ENCODE results near the gene TRNT1.

The TRNT1 gene

GRCh38 chr3:3126477-3127431 is at the start of gene TRNT1:
TSS of gene TRNT1 (plus strand) at chr3:3126940. CDS start at chr3:3129041, 2,101 bp downstream.
- peak; percentile 74 for DNase-seq

DNA sequence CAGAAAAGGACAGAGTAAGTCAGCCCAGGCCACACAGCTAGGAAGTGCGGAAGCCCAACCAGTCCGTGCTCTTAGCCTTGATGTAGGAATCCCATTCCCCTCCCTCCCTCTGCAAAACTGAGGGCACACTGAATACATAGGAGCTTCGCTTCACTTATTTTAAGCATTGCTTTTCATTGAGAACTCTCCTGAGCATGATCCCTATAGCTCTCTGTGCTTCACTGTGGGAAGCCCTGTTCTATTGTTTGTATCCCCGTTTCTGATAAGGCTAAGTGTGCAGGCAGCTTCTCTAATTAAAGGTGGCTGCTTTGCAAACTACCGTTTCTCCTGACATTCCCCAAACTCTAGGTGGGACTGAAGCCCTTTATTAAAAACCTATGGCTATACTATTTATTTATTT is 46.4 kb upstream of the TRNT1 start:
- no peak for DNase-seq

GRCh38 chr3:3081381-3082233 is 45.1 kb upstream of the TRNT1 start:
- DNase-seq, result no peak

DNA sequence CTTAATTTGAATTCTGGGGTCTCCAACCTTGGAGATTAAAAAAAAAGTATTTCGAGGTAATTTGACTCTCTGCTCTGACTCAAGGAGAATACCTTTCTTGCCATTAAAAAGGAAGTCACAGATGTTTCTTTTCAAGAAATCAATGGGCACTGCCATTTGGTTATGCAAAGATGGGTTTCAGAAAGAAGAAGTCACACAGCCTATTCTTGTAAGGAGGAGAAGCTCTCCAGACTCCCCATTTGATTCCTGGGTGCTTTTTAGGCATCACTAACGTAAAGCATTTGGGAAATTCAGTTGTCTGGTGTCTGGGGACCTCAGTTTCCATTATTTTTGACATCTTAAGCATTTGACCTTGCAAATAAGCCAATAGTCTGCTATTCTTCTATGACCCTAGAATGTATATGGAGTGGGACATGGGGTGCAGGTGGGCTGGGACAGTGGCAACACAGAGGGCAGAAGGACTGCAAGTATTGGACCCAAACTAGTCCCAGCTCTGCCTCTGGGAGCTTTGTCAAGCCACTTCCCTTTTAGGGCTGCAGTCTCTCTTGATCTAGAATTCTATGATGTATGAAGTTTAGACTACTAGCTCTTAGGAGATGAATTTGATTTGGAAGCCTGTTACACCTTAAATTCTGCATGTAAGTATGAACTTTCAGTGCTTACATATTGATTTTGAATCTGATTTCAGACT is 44.4 kb upstream of the TRNT1 start:
- DNase-seq, result no peak

DNA sequence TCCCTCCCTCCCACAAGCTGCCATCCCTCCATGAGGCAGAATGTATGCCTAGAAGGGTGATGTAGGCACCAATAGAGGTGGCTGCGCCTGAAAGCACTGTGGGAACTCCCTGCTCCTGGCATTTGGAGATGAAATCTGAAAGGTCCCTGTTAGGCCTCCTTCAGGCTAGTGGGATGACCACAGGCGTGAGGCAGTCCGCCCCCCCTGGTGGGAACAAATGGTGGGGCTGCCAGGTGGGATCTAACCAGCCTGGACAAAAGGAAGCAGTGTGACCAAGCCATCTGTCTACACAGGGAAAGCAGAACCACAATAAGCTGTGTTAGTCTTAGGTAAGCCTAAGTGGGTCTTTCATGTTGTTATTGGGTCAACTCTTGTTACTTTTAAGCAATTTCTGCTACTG is 41.9 kb upstream of the TRNT1 start:
- no peak for DNase-seq

- DNase-seq, result no peak
Measured at GRCh38 chr3:3085782-3086181, 41.0 kb upstream of the TRNT1 start.

GRCh38 chr3:3086239-3086638 is 40.5 kb upstream of the TRNT1 start:
- no peak for DNase-seq

GRCh38 chr3:3087279-3087678 is 39.5 kb upstream of the TRNT1 start:
- no peak for DNase-seq

- DNase-seq, result no peak
Measured at GRCh38 chr3:3087716-3088465, 38.8 kb upstream of the TRNT1 start.

- DNase-seq, result no peak
Measured at GRCh38 chr3:3089017-3089416, 37.7 kb upstream of the TRNT1 start.

DNA sequence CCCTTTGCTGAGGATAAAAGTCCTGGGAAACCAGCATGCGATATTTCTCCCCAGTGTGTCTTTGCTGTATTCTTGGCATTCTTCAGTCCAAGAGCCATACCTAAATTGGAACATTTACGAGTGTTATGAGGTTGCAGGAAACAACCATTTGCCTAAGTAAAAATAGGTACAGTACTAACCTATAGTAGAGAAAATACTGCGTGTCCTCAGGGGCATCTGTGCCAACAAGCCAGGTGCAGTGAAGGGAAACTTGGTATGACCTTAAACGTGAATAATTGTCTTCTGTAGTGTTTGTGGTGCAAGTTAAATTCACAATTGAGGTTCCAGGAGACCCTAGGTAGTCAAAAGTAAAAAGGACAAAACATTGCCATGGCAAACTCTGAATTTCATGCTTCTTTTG is 28.8 kb upstream of the TRNT1 start:
- DNase-seq, result no peak

- no peak for DNase-seq
Measured at GRCh38 chr3:3101660-3102458, 24.9 kb upstream of the TRNT1 start.

- DNase-seq, result no peak
Measured at GRCh38 chr3:3102751-3103150, 24.0 kb upstream of the TRNT1 start.

DNA sequence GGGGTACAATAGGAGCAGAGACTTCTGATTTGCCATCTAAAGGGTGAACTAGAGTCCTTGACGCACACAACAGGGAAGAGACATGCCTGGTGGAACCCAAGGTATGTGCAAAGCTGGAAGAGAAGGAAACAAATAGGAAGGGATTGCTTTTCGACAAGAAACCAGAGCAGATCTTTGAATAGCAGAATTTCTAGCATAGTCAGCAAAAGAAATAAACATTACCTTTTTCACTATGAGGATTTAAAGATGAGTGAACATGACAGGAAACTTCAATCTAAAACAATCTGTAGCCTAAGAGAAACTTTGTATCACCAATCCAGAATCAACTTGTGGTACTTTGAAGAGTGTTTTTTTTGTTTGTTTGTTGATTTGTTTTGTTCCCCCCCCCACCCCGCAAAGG is 21.5 kb upstream of the TRNT1 start:
- DNase-seq, result no peak

DNA sequence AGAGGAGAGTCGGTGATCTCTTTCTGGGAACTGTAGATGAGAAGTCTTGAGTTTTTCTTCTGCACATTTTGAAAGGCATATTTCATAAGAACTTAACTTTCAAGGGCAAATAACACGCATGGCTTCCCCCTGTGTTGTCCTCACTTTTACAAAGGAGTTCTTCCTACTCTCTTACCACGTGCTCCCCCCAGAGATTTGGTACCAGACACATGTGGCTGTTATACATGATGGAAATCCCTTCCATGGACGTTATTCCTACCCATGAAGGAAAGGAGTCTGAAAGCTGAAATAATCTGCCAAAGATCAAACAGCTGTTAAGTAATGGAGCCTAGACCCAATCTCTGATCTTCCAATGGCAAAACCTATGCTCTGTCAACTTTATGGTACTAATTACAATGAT is 20.9 kb upstream of the TRNT1 start:
- DNase-seq, result no peak

DNA sequence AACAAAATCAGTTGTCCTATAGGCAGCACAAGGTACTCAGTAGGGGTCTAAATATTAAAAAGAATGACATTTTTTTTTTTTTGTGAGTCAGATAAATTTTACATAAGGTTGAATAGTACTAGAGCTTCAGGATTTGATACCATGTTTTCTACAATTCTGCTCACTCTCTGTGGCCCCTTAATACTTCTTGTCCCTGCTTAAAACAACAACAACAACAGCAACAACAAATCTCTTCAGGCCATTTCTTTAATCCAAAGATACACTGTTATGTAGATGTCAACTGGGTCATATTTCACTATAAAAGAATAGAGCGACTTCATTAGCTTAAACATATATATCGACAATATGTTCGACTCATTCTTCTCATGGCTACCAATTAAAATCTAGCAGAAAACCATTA is 19.6 kb upstream of the TRNT1 start:
- no peak for DNase-seq

DNA sequence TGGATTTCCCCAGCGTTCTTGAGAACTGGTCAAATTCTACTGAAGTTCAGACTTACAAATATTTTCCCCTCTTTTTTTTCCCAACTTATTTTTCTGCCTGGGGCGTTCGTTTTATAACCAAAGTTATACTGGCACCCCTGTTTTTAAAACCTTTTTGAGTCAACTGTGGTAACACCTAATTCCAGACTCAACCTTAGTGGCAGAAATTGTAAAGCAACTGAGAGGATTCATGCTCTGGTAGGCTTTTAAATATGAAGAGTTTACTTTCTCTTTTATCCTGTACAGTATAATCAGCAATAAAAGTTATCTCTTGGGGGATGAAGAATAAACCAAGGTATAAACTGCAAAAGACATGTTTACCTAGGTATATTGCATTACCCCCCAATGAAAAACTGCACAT is 18.9 kb upstream of the TRNT1 start:
- no peak for DNase-seq

- no peak for DNase-seq
Measured at GRCh38 chr3:3109407-3110298, 17.1 kb upstream of the TRNT1 start.

DNA sequence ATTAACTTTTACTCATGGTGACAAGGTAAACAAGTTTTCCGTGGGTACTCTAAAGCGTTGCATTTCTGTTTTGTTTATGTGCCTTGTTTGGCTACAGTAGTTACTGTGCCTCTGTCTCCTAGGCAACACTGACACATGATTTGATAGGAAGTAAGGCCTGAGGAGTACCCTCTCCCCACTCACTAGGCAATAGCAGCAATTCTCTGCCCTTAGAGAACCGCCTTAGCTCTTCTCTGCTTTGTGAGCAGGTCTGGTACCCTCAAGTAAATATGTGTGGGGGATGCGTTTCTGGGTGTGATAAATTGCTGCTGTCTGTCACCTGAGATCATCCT is 16.5 kb upstream of the TRNT1 start, which contains the start of gene IL5RA:
TSS of gene IL5RA (minus strand) at position 76 of the 332 bp plus-strand sequence. CDS start 5,390 bp downstream, outside the sequence.
- DNase-seq, result no peak

DNA sequence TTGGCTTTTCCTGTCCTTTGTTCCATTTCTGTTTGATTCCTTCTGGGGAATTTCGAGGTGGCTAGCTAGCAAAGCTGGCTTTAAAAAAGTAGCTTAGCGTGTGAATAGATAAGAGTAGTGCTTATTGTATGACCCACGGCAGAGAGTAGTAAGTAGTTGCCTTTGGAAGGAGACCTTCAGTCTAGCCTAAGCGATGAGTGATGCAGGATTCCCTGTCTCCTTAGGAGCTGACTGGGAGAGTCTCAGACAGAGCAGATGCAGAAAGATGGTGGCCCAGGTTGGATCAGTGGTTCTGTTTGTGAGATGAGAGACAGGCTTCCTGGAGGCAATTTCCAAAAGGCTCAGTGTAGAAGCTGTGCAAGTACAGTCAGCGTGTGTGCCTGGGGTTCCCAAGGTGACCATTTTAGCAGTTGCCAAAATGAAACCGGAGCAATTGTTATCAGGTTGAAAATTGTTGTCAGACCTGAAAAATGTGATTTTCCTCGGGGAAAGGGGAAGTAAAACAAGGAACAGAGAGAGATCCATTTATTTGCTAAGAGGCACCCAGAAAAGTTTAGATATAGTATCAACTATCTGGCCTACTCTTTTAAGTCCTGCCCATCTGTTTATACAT is 15.9 kb upstream of the TRNT1 start:
- no peak for DNase-seq

Data from NCI-H1105 (cell line).